NCI-H187 treated with DMSO at 0.1 percent for 48 hours (cell line): ENCODE results near the gene ARHGEF12.

Source experiments
- DNase-seq: peaks from one replicate; lab custom pipeline; 2025; lab: John Stamatoyannopoulos, UW

The ARHGEF12 gene

GRCh38 chr11:120339394-120339890 is 3.2 kb downstream of the ARHGEF12 start:
- DNase-seq = no peak

- no peak for DNase-seq
These were observed 4.3 kb downstream of the ARHGEF12 start for GRCh38 chr11:120340529-120340928.

- DNase-seq = no peak
These were observed 6.0 kb downstream of the ARHGEF12 start for GRCh38 chr11:120342226-120342625.

GRCh38 chr11:120342678-120343077 is 6.5 kb downstream of the ARHGEF12 start:
- DNase-seq = no peak

- no peak for DNase-seq
These were observed 7.2 kb downstream of the ARHGEF12 start for GRCh38 chr11:120343429-120343828.

GRCh38 chr11:120344302-120345004 is 8.2 kb downstream of the ARHGEF12 start:
- no peak for DNase-seq

GRCh38 chr11:120346233-120346632 is 10.0 kb downstream of the ARHGEF12 start:
- no peak for DNase-seq

- DNase-seq = no peak
These were observed 14.4 kb downstream of the ARHGEF12 start for GRCh38 chr11:120350637-120351036.

- DNase-seq = no peak
These were observed 16.2 kb downstream of the ARHGEF12 start for GRCh38 chr11:120352405-120352804.

GRCh38 chr11:120354068-120354467 is 17.9 kb downstream of the ARHGEF12 start:
- DNase-seq = no peak

GRCh38 chr11:120354779-120355178 is 18.6 kb downstream of the ARHGEF12 start:
- DNase-seq = no peak

GRCh38 chr11:120357620-120358019 is 21.4 kb downstream of the ARHGEF12 start:
- no peak for DNase-seq

- DNase-seq = no peak
These were observed 22.5 kb downstream of the ARHGEF12 start for GRCh38 chr11:120358729-120359128.

GRCh38 chr11:120363436-120363835 is 27.2 kb downstream of the ARHGEF12 start:
- no peak for DNase-seq

GRCh38 chr11:120365512-120365911 is 29.3 kb downstream of the ARHGEF12 start:
- DNase-seq = no peak

- DNase-seq = no peak
These were observed 36.1 kb downstream of the ARHGEF12 start for GRCh38 chr11:120372296-120372695.

- no peak for DNase-seq
These were observed 38.9 kb downstream of the ARHGEF12 start for GRCh38 chr11:120375076-120375475.

GRCh38 chr11:120376547-120377182 is 40.5 kb downstream of the ARHGEF12 start:
- no peak for DNase-seq

GRCh38 chr11:120378474-120378873 is 42.3 kb downstream of the ARHGEF12 start:
- no peak for DNase-seq

- no peak for DNase-seq
These were observed 45.2 kb downstream of the ARHGEF12 start for GRCh38 chr11:120381401-120381800.

- DNase-seq = no peak
These were observed 47.4 kb downstream of the ARHGEF12 start for GRCh38 chr11:120383518-120384155.

- DNase-seq = no peak
These were observed 48.3 kb downstream of the ARHGEF12 start for GRCh38 chr11:120384476-120384875.

GRCh38 chr11:120385110-120385509 is 48.9 kb downstream of the ARHGEF12 start:
- DNase-seq = no peak
